Keratinocyte (primary cell): ENCODE data around the gene RBAK. TPM values are rescaled to one million over a fixed set of nuclear protein-coding genes. Genes with fewer than 3 reads are reported as not detected.

Experiments used
- DNase-seq: peaks from one replicate; pipeline ENCODE4 v3.0.0-alpha.2; 2011; ENCODE audit warnings: low read depth, missing footprints, low spot score
- FAIRE-seq: peaks from 2 replicates; lab custom pipeline; 2011; peaks lifted over from hg19 to GRCh38; lab: Jason Lieb, UNC
- H2AFZ ChIP-seq: 2 replicates; pipeline ENCODE4 v1.6.0; 2012; ENCODE audit warnings: low read length, control low read depth, inconsistent platforms; ENCODE audit not compliant: control insufficient read depth
- H3K27ac ChIP-seq: 2 replicates; pipeline ENCODE4 v1.5.1; 2011; ENCODE audit warnings: low read length; ENCODE audit not compliant: control insufficient read depth, insufficient read depth
- H3K27me3 ChIP-seq: 3 replicates; pipeline ENCODE4 v1.6.0; 2011; ENCODE audit warnings: low read length; ENCODE audit not compliant: control insufficient read depth, insufficient read depth; ENCODE audit errors: extremely low read depth
- H3K36me3 ChIP-seq, 2 experiments: 2 replicates in 1 of 2; 3 replicates in 1 of 2; pipeline ENCODE4 v1.5.1; 2011; ENCODE audit warnings: low read length in 2 of 2, mild to moderate bottlenecking in 1 of 2; ENCODE audit not compliant: control insufficient read depth in 2 of 2, insufficient read depth in 2 of 2; ENCODE audit errors: extremely low read depth in 1 of 2
- H3K4me1 ChIP-seq: 3 replicates; pipeline ENCODE4 v1.5.1; 2011; ENCODE audit warnings: low read length; ENCODE audit not compliant: control insufficient read depth, insufficient read depth; ENCODE audit errors: extremely low read depth
- H3K4me2 ChIP-seq: 3 replicates; pipeline ENCODE4 v1.6.0; 2011; ENCODE audit warnings: low read depth, low read length; ENCODE audit not compliant: control insufficient read depth, insufficient read depth; ENCODE audit errors: extremely low read depth
- H3K4me3 ChIP-seq, 3 experiments: fragments of 200-600 bp in 1 of 3; sonication (generic) in 1 of 3; 2 replicates in 2 of 3; 3 replicates in 1 of 3; pipeline ENCODE4 v1.5.1; 2011 to 2016; ENCODE audit warnings: low read length in 3 of 3, mild to moderate bottlenecking in 3 of 3, control low read depth in 2 of 3, inconsistent platforms in 1 of 3, low read depth in 1 of 3, mixed read lengths in 1 of 3, mixed run types in 1 of 3, moderate library complexity in 1 of 3; ENCODE audit not compliant: control insufficient read depth in 2 of 3, insufficient read depth in 2 of 3; ENCODE audit errors: extremely low read depth in 1 of 3
- H3K79me2 ChIP-seq: 2 replicates; pipeline ENCODE4 v1.6.0; 2012; ENCODE audit warnings: low read length; ENCODE audit not compliant: control insufficient read depth, insufficient read depth
- H3K9ac ChIP-seq: 3 replicates; pipeline ENCODE4 v1.6.0; 2011; ENCODE audit warnings: low read length; ENCODE audit not compliant: control insufficient read depth, insufficient read depth; ENCODE audit errors: extremely low read depth
- H3K9me1 ChIP-seq: 3 replicates; pipeline ENCODE4 v1.6.0; 2011; ENCODE audit warnings: low read length; ENCODE audit not compliant: control insufficient read depth, insufficient read depth; ENCODE audit errors: extremely low read depth
- H3K9me3 ChIP-seq: 2 replicates; pipeline ENCODE4 v1.5.1; 2012; ENCODE audit warnings: low read depth, low read length; ENCODE audit not compliant: control insufficient read depth
- H4K20me1 ChIP-seq: 3 replicates; pipeline ENCODE4 v1.6.0; 2011; ENCODE audit warnings: low read length; ENCODE audit not compliant: control insufficient read depth, insufficient read depth; ENCODE audit errors: extremely low read depth
- EZH2 ChIP-seq: IDR thresholded peaks from one replicate; pipeline ENCODE4 v1.6.1; 2012; ENCODE audit warnings: inconsistent platforms, mild to moderate bottlenecking, low read length, moderate library complexity
- dilution Hi-C: fragments of 300-500 bp; cut with MboI; formaldehyde crosslinking; loops from one replicate; pipeline ENCODE4 v1.7.0; 2020; ENCODE audit warnings: low sequenced_read_pairs; ENCODE audit not compliant: extremely low pct_ligation_motif_present
- polyA plus RNA-seq, 5 experiments: library from polyadenylated mRNA; depleted of rRNA in 3 of 5; stranded (reverse) in 3 of 5; stranded (forward) in 1 of 5; unstranded in 1 of 5; fragments of >200 nt; gene quantifications; 1 replicate in 1 of 5; 2 replicates in 3 of 5; 3 replicates in 1 of 5; pipeline versions ENCODE4 v1.2.1 to v1.2.3, GENCODE V29; 2011 to 2012; ENCODE audit warnings: missing spikeins in 2 of 5, low read depth in 1 of 5, low replicate concordance in 1 of 5
- TF ChIP-seq, protein P1 (sequence below), 3 experiments: IDR thresholded peaks in 1 of 3; conservative IDR thresholded peaks in 1 of 3; optimal IDR thresholded peaks in 1 of 3; 2 replicates in 2 of 3; 3 replicates in 1 of 3; pipeline versions ENCODE3 to v1.5.1; 2011; ENCODE audit warnings: low read length in 3 of 3, mild to moderate bottlenecking in 3 of 3, moderate library complexity in 2 of 3, control low read depth in 1 of 3, inconsistent platforms in 1 of 3; ENCODE audit not compliant: insufficient read depth in 2 of 3; ENCODE audit errors: extremely low read depth in 1 of 3

The RBAK gene
- polyA plus RNA-seq, 1 donor (not counting 4 experiments of a cell fraction or from before 2014, with no cell fraction given) = 6.7 TPM

GRCh38 chr7:4999369-4999950, 46.2 kb upstream of the RBAK start:
- no peak for FAIRE-seq
- Histone ChIP-seq H3K4me3 (no peak overlapping the region), H3K4me2 (no peak overlapping the region), H3K27me3 (no peaks in the 10 kb centered on the region), H3K4me1 (peaks cover 5% of the 10 kb centered on the region), H3K9ac (no peak overlapping the region), H3K79me2 (no peaks in the 10 kb centered on the region), H3K36me3 (peaks cover 8 to 22% of the 10 kb centered on the region in 2 experiments), H3K9me1 (no peaks in the 10 kb centered on the region), H2AFZ (no peak overlapping the region), H3K27ac (no peak overlapping the region), H4K20me1 (no peaks in the 10 kb centered on the region), H3K9me3 (no peaks in the 10 kb centered on the region)
- dilution Hi-C loops = no loop called here
- no peak for DNase-seq
- no peak for TF ChIP-seq EZH2
- TF ChIP-seq, protein P1, sequence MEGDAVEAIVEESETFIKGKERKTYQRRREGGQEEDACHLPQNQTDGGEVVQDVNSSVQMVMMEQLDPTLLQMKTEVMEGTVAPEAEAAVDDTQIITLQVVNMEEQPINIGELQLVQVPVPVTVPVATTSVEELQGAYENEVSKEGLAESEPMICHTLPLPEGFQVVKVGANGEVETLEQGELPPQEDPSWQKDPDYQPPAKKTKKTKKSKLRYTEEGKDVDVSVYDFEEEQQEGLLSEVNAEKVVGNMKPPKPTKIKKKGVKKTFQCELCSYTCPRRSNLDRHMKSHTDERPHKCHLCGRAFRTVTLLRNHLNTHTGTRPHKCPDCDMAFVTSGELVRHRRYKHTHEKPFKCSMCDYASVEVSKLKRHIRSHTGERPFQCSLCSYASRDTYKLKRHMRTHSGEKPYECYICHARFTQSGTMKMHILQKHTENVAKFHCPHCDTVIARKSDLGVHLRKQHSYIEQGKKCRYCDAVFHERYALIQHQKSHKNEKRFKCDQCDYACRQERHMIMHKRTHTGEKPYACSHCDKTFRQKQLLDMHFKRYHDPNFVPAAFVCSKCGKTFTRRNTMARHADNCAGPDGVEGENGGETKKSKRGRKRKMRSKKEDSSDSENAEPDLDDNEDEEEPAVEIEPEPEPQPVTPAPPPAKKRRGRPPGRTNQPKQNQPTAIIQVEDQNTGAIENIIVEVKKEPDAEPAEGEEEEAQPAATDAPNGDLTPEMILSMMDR (optimal IDR thresholded peaks at IDR 0.05 in 1 of 3, IDR thresholded peaks at IDR 0.05 in 1 of 3, conservative IDR thresholded peaks at IDR 0.05 in 1 of 3; ENCODE audit: extremely low read depth in 1 of 3, insufficient read depth in 2 of 3, low read length in 3 of 3) = no peak

GRCh38 chr7:5001003-5001402, 44.7 kb upstream of the RBAK start:
- H3K79me2 ChIP-seq = no peaks in the 10 kb centered on the region
- TF ChIP-seq EZH2 = no peak
- TF ChIP-seq, protein P1 (optimal IDR thresholded peaks at IDR 0.05 in 1 of 3, IDR thresholded peaks at IDR 0.05 in 1 of 3, conservative IDR thresholded peaks at IDR 0.05 in 1 of 3; ENCODE audit: extremely low read depth in 1 of 3, insufficient read depth in 2 of 3, low read length in 3 of 3) = no peak
- no peaks in the 10 kb centered on the region for H3K9me1 ChIP-seq
- peaks cover 8 to 16% of the 10 kb centered on the region in 2 experiments for H3K36me3 ChIP-seq
- no peak overlapping the region for H3K9ac ChIP-seq
- H2AFZ ChIP-seq = no peak overlapping the region
- H4K20me1 ChIP-seq = no peaks in the 10 kb centered on the region
- H3K9me3 ChIP-seq = no peaks in the 10 kb centered on the region
- FAIRE-seq (no peak), DNase-seq (no peak)
- H3K4me1 ChIP-seq = peaks cover 9% of the 10 kb centered on the region
- dilution Hi-C loops = no loop called here
- no peak overlapping the region for H3K4me2 ChIP-seq
- H3K27ac ChIP-seq = no peak overlapping the region
- H3K4me3 ChIP-seq = no peak overlapping the region
- no peaks in the 10 kb centered on the region for H3K27me3 ChIP-seq
